GM13977 (cell line): Measurements from ENCODE around the gene TGFB2.

ENCODE experiments used
- DNase-seq: peaks from one replicate; pipeline ENCODE4 v3.0.0; 2012; ENCODE audit warnings: low spot score
- in situ Hi-C: fragments of 300-500 bp; cut with MboI; formaldehyde crosslinking; loops from one replicate; pipeline ENCODE4 v1.12.0; 2022; ENCODE audit warnings: low sequenced_read_pairs, low pct_unique_long_range_greater_than_20kb, mixed read lengths, inconsistent platforms; ENCODE audit not compliant: unreplicated experiment
- TF ChIP-seq, protein P1 (sequence below): IDR thresholded peaks from 2 replicates; pipeline ENCODE4 v1.5.1; 2012; ENCODE audit warnings: mild to moderate bottlenecking, control low read depth; ENCODE audit not compliant: insufficient read depth; ENCODE audit errors: extremely low read depth, missing control alignments

The TGFB2 gene

DNA sequence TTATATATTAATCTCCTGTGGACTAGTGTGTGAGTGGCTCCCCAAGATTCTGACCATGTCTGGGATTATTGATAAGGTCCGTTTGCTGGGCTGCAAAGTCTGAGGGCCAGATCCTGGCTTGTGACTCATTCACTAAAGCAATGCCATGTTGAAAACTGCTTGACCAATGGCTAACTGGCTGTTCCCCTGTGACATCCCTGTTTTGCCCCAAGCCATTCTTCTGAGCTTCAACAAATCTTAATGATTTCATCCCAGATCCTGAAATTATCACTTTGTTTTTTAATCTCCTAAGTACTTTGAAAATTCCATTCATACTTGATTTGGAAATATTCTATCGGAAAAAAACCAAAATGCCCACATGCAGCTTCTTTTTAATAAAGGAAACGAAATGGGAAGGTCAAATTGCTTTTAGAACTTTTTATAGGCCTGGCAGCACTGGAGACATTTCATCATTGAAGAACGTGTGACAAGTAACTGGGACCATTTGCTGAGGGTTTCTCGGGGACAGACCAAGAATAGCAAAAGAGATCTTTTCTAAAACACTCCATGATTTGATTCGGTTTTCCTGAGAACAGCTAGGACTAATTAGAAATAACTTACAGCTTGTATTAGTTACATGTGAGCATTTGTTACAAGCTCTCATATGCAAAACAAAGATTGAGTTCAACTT lies 121.3 kb downstream of the TGFB2 start:
- TF ChIP-seq, protein P1, sequence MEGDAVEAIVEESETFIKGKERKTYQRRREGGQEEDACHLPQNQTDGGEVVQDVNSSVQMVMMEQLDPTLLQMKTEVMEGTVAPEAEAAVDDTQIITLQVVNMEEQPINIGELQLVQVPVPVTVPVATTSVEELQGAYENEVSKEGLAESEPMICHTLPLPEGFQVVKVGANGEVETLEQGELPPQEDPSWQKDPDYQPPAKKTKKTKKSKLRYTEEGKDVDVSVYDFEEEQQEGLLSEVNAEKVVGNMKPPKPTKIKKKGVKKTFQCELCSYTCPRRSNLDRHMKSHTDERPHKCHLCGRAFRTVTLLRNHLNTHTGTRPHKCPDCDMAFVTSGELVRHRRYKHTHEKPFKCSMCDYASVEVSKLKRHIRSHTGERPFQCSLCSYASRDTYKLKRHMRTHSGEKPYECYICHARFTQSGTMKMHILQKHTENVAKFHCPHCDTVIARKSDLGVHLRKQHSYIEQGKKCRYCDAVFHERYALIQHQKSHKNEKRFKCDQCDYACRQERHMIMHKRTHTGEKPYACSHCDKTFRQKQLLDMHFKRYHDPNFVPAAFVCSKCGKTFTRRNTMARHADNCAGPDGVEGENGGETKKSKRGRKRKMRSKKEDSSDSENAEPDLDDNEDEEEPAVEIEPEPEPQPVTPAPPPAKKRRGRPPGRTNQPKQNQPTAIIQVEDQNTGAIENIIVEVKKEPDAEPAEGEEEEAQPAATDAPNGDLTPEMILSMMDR: no peak
- in situ Hi-C loops: no loop called here
- no peak for DNase-seq

- in situ Hi-C loops: no loop called here
- TF ChIP-seq, protein P1: no peak
- no peak for DNase-seq
Measured at GRCh38 chr1:218467101-218468072, 122.3 kb downstream of the TGFB2 start.

DNA sequence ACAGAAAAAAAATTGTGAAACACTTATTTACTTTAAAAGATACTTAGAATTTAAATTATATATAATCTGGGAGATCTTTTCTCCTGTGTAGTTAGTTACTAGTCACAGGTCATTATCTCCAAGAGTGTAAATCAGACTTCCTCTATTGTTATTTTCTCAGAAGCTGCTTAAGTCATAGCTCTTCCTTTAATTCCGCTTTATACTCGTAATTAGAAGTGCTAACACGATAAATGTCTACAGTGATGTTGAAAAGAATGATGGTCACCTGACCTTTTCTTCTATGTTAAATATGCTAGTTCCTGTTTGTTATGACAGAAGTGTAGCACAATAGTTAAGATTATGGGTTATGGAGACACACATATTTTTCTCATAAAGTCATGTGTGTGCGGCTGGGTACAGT lies 123.6 kb downstream of the TGFB2 start:
- in situ Hi-C loops: no loop called here
- DNase-seq: no peak
- TF ChIP-seq, protein P1: no peak

GRCh38 chr1:218472885-218473284 lies 127.7 kb downstream of the TGFB2 start:
- in situ Hi-C loops: no loop called here
- no peak for DNase-seq
- TF ChIP-seq, protein P1: no peak

- in situ Hi-C loops: no loop called here
- no peak for DNase-seq
- TF ChIP-seq, protein P1: no peak
Measured at GRCh38 chr1:218473522-218473921, 128.4 kb downstream of the TGFB2 start.

DNA sequence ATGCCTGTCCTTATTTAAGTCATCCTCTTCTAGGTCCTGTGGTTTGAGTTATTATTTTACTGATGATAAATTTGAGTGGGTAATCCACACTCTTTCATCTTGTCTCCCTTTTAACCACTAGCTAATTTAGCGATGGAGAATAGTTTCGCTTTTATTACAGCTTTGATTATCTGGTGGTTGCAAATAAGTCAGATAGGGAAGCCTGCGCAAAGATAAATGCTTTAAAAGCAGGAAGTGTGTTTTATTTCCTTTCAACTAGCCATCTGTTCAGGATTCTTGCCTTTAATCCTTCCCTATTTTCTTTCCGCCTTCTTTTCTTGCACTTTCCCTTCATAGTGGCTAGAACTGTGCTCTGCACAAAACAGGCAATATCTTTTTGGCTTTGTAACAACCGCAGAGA lies 129.0 kb downstream of the TGFB2 start:
- TF ChIP-seq, protein P1: no peak
- in situ Hi-C loops: no loop called here
- DNase-seq: no peak
